Suprapubic skin (tissue), 4 donors: ENCODE results near the gene MET. TPM values are rescaled to one million over a fixed set of nuclear protein-coding genes. Genes with fewer than 3 reads are reported as not detected.

Source experiments
- DNase-seq, 2 donors: peaks; one replicate each; pipeline ENCODE4 v3.0.0-alpha.2; 2019; ENCODE audit warnings: low spot score in 2 of 2
- H3K27ac ChIP-seq: fragments of 200-600 bp; sonication (generic); one replicate; pipeline ENCODE4 v1.5.1; 2019
- H3K27me3 ChIP-seq: fragments of 200-600 bp; sonication (generic); one replicate; pipeline ENCODE4 v1.5.1; 2019
- H3K36me3 ChIP-seq: fragments of 200-600 bp; sonication (generic); one replicate; pipeline ENCODE4 v1.5.1; 2019
- H3K4me1 ChIP-seq: fragments of 200-600 bp; sonication (generic); one replicate; pipeline ENCODE4 v1.5.1; 2019
- H3K4me3 ChIP-seq: fragments of 200-600 bp; sonication (generic); one replicate; pipeline ENCODE4 v1.5.1; 2019; ENCODE audit warnings: mild to moderate bottlenecking
- H3K9me3 ChIP-seq: fragments of 200-600 bp; sonication (generic); one replicate; pipeline ENCODE4 v1.5.1; 2019
- EP300 ChIP-seq: sonication (generic); formaldehyde crosslinking; IDR thresholded peaks from one replicate; pipeline ENCODE4 v1.6.1; 2017; ENCODE audit warnings: antibody characterized with exemption
- POLR2A ChIP-seq, 2 donors: fragments of 450-650 bp; IDR thresholded peaks; one replicate each; pipeline ENCODE4 v1.6.1; 2017; ENCODE audit warnings: antibody characterized with exemption in 2 of 2, mild to moderate bottlenecking in 2 of 2, moderate library complexity in 2 of 2
- POLR2AphosphoS5 ChIP-seq, 3 donors: sonication (generic); formaldehyde crosslinking; IDR thresholded peaks; one replicate each; pipeline ENCODE4 v1.6.1; 2017; ENCODE audit warnings: antibody characterized with exemption in 3 of 3
- WGBS: methylation state at CpG from one replicate; pipeline ENCODE4 v1.1.5; 2018; 5-methylcytosine and 5-hydroxymethylcytosine counted together
- total RNA-seq, 4 donors: library from RNA; depleted of rRNA; stranded (reverse); fragments of >200 nt; gene quantifications; one replicate each; pipeline ENCODE4 v1.1.0, GENCODE V29; 2016
- TF ChIP-seq, protein P1 (sequence below), 2 donors: fragments of 200-600 bp in 1 of 2; fragments of 450-650 bp in 1 of 2; sonication (generic) in 1 of 2; IDR thresholded peaks; one replicate each; pipeline ENCODE4 v1.5.1; 2016 to 2019; ENCODE audit warnings: antibody characterized with exemption in 2 of 2, mild to moderate bottlenecking in 1 of 2, moderate library complexity in 1 of 2

The MET gene
- total RNA-seq, 4 donors from 2014 or later = 22.8 to 41.2 (median 32.0) TPM

DNA sequence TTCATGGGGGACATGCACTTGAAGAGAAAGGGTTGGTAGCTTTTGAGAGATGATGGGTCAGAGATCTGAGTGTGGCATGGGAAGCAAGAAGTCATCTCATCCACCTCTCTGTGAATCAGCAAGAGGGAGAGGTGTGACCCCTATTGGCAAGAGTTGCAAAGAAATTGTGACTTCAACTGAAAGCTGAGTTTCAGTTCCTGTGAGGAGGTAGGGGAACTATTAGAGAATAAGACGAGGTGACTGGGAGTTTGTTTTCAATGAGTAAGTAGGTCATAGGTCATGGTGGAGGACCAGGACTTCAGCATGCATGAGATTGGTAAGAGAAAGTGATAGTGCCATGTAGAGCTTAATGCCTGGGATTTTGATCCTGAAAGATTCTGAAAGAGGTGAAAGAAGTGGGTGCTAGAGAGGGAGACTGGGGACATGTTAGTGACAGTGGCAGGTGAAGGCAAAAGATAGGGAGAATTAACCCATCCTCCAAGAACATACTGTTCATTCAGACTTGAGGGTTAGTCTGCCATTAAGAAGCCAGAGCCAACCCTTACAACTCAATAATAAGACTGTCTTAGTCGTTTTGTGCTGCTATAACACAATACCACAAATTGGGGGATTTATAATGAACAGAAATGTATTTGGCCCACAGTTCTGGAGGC is 114.9 kb downstream of the MET start:
- WGBS = 57% methylated on average over 2 of the region's 2 CpGs
- peaks cover 11% of the 10 kb centered on the region for H3K4me1 ChIP-seq
- H3K27me3 ChIP-seq = no peaks in the 10 kb centered on the region
- H3K4me3 ChIP-seq = no peak overlapping the region
- no peak for DNase-seq
- no peak overlapping the region for H3K27ac ChIP-seq
- TF ChIP-seq EP300 (no peak), POLR2A (IDR thresholded peaks at IDR 0.05) (no peak), POLR2AphosphoS5 (IDR thresholded peaks at IDR 0.05) (no peak)
- TF ChIP-seq, protein P1, sequence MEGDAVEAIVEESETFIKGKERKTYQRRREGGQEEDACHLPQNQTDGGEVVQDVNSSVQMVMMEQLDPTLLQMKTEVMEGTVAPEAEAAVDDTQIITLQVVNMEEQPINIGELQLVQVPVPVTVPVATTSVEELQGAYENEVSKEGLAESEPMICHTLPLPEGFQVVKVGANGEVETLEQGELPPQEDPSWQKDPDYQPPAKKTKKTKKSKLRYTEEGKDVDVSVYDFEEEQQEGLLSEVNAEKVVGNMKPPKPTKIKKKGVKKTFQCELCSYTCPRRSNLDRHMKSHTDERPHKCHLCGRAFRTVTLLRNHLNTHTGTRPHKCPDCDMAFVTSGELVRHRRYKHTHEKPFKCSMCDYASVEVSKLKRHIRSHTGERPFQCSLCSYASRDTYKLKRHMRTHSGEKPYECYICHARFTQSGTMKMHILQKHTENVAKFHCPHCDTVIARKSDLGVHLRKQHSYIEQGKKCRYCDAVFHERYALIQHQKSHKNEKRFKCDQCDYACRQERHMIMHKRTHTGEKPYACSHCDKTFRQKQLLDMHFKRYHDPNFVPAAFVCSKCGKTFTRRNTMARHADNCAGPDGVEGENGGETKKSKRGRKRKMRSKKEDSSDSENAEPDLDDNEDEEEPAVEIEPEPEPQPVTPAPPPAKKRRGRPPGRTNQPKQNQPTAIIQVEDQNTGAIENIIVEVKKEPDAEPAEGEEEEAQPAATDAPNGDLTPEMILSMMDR (IDR thresholded peaks at IDR 0.05) = no peak
- H3K9me3 ChIP-seq = no peaks in the 10 kb centered on the region
- peaks cover 8% of the 10 kb centered on the region for H3K36me3 ChIP-seq

GRCh38 chr7:116787881-116788280 is 115.9 kb downstream of the MET start:
- peaks cover 8% of the 10 kb centered on the region for H3K36me3 ChIP-seq
- no peaks in the 10 kb centered on the region for H3K27me3 ChIP-seq
- 89% methylated on average over 2 of the region's 2 CpGs for WGBS
- no peak overlapping the region for H3K4me3 ChIP-seq
- H3K9me3 ChIP-seq = no peaks in the 10 kb centered on the region
- TF ChIP-seq EP300 (no peak), POLR2A (IDR thresholded peaks at IDR 0.05) (no peak), POLR2AphosphoS5 (IDR thresholded peaks at IDR 0.05) (no peak)
- TF ChIP-seq, protein P1 (IDR thresholded peaks at IDR 0.05) = no peak
- H3K27ac ChIP-seq = no peak overlapping the region
- H3K4me1 ChIP-seq = peaks cover 1% of the 10 kb centered on the region
- no peak for DNase-seq

DNA sequence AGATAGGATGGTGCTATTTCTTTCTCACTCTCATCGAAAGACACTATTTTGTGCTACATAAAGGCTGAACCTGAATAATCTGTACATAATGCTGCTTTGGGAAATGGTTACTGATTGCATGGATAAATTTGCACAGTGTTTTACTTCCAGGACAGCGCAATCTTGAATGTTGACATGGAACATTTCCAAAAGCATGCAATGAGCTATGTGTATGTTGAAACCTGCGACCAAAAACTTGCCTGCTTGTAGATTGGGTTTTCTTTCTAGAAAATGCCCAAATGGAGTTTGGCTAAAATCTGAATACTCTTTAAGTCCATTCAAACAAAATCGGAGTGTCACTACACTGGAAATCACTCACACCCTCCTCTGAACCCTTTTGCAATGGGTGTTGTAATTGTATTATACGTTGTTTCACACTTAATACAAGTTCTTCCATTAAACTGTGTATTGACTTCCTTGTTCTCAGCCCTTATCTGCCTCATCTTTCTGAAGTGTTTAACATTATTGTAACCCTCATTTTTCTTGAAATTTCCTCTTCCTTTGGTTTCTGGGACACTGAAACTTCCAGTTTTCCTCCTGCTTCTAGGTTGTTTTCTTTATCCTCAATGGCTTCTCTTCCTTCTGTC is 116.7 kb downstream of the MET start:
- Histone ChIP-seq H3K27ac (no peak overlapping the region), H3K9me3 (no peaks in the 10 kb centered on the region), H3K36me3 (peaks cover 7% of the 10 kb centered on the region), H3K4me1 (no peaks in the 10 kb centered on the region), H3K27me3 (no peaks in the 10 kb centered on the region), H3K4me3 (no peak overlapping the region)
- DNase-seq = no peak
- TF ChIP-seq, protein P1 (IDR thresholded peaks at IDR 0.05) = no peak
- TF ChIP-seq POLR2A (IDR thresholded peaks at IDR 0.05) (no peak), POLR2AphosphoS5 (IDR thresholded peaks at IDR 0.05) (no peak)
- 78% methylated on average over 5 of the region's 5 CpGs for WGBS

- Histone ChIP-seq H3K4me1 (no peaks in the 10 kb centered on the region), H3K27me3 (no peaks in the 10 kb centered on the region), H3K4me3 (no peak overlapping the region), H3K9me3 (no peaks in the 10 kb centered on the region), H3K36me3 (peaks cover under 1% of the 10 kb centered on the region), H3K27ac (no peak overlapping the region)
- 90% methylated on average over 3 of the region's 3 CpGs for whole genome bisulfite sequencing
- no peak for DNase-seq
- TF ChIP-seq POLR2A (IDR thresholded peaks at IDR 0.05) (no peak), POLR2AphosphoS5 (IDR thresholded peaks at IDR 0.05) (no peak), EP300 (no peak)
- TF ChIP-seq, protein P1 (IDR thresholded peaks at IDR 0.05) = no peak
Measured at GRCh38 chr7:116790025-116790424, 118.0 kb downstream of the MET start.

- no peak for TF ChIP-seq POLR2AphosphoS5 (IDR thresholded peaks at IDR 0.05)
- no peak for TF ChIP-seq POLR2A (IDR thresholded peaks at IDR 0.05)
- TF ChIP-seq, protein P1 (IDR thresholded peaks at IDR 0.05) = no peak
- no peak for TF ChIP-seq EP300
- Histone ChIP-seq H3K9me3 (no peaks in the 10 kb centered on the region), H3K4me1 (peaks cover 3% of the 10 kb centered on the region), H3K4me3 (no peak overlapping the region), H3K27ac (no peak overlapping the region), H3K27me3 (no peaks in the 10 kb centered on the region), H3K36me3 (no peaks in the 10 kb centered on the region)
- 97% methylated on average over 4 of the region's 4 CpGs for WGBS
- no peak for DNase-seq
Measured at GRCh38 chr7:116792813-116793212, 120.8 kb downstream of the MET start.
